ENCODE results near the gene RAET1L. TPM values are rescaled to one million over a fixed set of nuclear protein-coding genes. Genes with fewer than 3 reads are reported as not detected.
"Not testable (repeated sequence)": the region's sequence is repeated elsewhere in the genome, so short reads cannot be mapped to it uniquely, and the experiment has no call there.

The RAET1L gene, protein sequence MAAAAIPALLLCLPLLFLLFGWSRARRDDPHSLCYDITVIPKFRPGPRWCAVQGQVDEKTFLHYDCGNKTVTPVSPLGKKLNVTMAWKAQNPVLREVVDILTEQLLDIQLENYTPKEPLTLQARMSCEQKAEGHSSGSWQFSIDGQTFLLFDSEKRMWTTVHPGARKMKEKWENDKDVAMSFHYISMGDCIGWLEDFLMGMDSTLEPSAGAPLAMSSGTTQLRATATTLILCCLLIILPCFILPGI
- total RNA-seq (not detected), polyA plus RNA-seq (not detected), total RNA-seq (not detected)

DNA sequence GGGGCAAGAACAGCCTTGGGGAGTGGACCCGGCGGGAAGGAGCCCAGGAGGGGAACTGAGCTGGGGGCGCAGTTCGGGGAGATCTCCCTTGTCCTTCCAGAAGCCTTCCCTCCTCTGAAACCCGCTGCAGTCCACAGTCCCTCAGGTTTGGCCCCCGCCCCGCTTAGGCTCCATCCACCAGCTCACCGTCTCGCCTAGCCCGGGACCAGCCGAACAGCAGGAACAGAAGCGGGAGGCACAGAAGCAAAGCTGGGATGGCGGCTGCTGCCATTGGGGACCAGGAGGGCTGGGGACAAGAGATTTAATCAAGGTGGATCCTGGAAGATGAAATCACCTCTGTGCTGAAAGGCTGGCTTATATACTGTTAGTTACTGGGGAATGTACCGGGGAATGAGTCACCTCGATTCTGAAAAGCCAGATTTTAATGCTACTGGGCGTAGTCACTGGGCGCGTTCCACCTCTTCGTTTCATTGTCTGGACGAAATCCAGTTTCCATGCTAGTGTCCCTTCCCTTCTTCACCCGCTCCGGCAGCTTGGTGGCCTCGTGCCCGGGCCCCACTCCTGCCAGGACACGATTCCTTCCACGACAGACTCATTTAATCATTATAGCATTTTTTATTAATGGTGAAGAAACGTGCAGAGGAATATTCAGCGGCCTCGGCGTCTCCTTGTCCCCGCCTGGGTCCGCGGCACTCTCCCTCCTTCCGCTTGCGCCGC is at the start of gene RAET1L:
Gene RAET1L (minus strand): TSS at position 332 of the 717 bp plus-strand sequence. CDS start 61 bp downstream, at position 271.
- peaks cover 0 to 11% of the 10 kb centered on the region in 2 donors for H3K27me3 ChIP-seq (ENCODE audit: control insufficient read depth in 2 of 2, insufficient read depth in 2 of 2, low read length in 2 of 2)
- H3K27ac ChIP-seq (ENCODE audit: low read depth, low read length), result no peak within 1 kb of the TSS
- CTCF ChIA-PET, result no interaction called here
- no peak within 1 kb of the TSS for H3K4me3 ChIP-seq (ENCODE audit: low read length)
- no peaks in the 10 kb centered on the region for H3K4me1 ChIP-seq (ENCODE audit: control insufficient read depth in 2 of 2, insufficient read depth in 2 of 2, low read length in 2 of 2)
- no peaks in the 10 kb centered on the region for H3K9me3 ChIP-seq (ENCODE audit: control insufficient read depth in 2 of 3, low read length in 3 of 3)
- ATAC-seq, result peak; percentile 33
- no peak for DNase-seq
- POLR2A ChIA-PET, result no interaction called here
- H3K27ac Mint-ChIP-seq, result no peak within 1 kb of the TSS
- H3K36me3 ChIP-seq (ENCODE audit: control insufficient read depth in 2 of 3, insufficient read depth in 3 of 3, low read length in 3 of 3), result no peaks in the 10 kb centered on the region
- peaks cover 6 to 14% (median 9%) of the 10 kb centered on the region in 7 donors for H3K4me1 Mint-ChIP-seq
- no peaks in the 10 kb centered on the region for H3K36me3 Mint-ChIP-seq
- H3K4me3 Mint-ChIP-seq, result peak within 1 kb of the TSS in 8 of 10 donors; percentile 1 to 66 (median 42)
- peaks cover 0 to 1% (median 0%) of the 10 kb centered on the region in 11 donors for H3K9me3 Mint-ChIP-seq
- H3K27me3 Mint-ChIP-seq, result peaks cover 38 to 71% (median 55%) of the 10 kb centered on the region in 5 donors
- intact Hi-C loops (cut with micrococcal nuclease), result no loop called here

DNA sequence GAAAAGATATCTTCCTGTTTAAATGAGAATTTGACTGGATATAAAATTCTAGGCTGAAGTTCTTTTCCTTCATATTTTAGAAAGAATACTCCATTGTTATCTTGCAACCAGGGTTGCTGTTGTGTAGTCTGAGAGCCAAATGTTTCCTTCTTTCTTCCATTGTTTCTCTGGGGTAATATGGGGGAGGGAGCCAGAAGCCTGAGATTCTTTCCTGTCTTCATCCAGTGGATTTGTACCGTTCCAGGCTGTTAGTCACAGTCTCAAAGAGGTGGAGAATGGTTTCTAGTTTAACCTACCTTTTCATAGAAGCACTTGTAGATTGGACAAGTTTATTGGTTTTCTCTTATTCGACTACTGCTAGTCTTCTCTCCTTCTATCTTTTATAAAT is 49.7 kb upstream of the RAET1L start:
- CTCF ChIA-PET, result no interaction called here
- Mint-ChIP-seq H3K36me3 (no peaks in the 10 kb centered on the region), H3K27me3 (peaks cover 10 to 52% (median 21%) of the 10 kb centered on the region in 5 donors), H3K4me3 (no peak overlapping the region), H3K4me1 (peaks cover 14 to 30% (median 20%) of the 10 kb centered on the region in 7 donors), H3K9me3 (no peaks in the 10 kb centered on the region), H3K27ac (no peak overlapping the region)
- Histone ChIP-seq H3K4me3 (ENCODE audit: low read length) (no peak overlapping the region), H3K9me3 (ENCODE audit: control insufficient read depth in 2 of 3, low read length in 3 of 3) (no peaks in the 10 kb centered on the region), H3K4me1 (ENCODE audit: control insufficient read depth in 2 of 2, insufficient read depth in 2 of 2, low read length in 2 of 2) (peaks cover 7 to 8% of the 10 kb centered on the region in 2 donors), H3K27ac (ENCODE audit: low read depth, low read length) (no peak overlapping the region), H3K27me3 (ENCODE audit: control insufficient read depth in 2 of 2, insufficient read depth in 2 of 2, low read length in 2 of 2) (no peaks in the 10 kb centered on the region), H3K36me3 (ENCODE audit: control insufficient read depth in 2 of 3, insufficient read depth in 3 of 3, low read length in 3 of 3) (no peaks in the 10 kb centered on the region)
- POLR2A ChIA-PET, result no interaction called here
- ATAC-seq (no peak), DNase-seq (no peak)
- intact Hi-C loops (cut with micrococcal nuclease), result no loop called here

DNA sequence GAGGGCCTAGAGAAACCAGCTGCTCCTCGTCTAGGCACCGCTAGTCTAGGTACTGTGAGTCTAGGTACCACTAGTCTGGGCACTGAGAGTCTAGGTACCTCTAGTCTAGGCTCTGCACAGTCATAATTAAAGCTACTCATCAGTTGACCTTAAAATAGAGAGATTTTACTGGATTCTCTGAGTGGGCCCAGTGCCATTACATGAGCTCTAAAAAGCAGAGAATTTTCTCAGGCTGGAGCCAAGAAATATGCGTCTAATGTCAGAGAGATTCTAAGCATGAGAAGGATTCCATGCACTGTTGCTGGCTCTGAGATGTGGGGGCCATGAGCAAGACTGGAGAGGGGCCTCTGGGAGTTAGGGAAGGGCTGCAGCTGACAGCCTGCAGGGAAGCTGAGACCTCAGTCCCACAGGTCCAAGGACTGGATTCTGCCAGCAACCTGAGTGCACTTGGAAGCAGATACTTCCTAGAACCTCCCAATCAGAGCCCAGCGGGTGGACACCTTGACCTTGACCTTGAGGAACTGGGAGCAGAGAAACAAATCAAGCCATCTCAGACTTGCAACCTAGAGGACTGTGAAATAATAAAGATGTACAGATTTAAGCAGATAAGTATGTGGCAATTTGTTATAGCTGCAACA is 49.2 kb upstream of the RAET1L start:
- H3K27ac ChIP-seq (ENCODE audit: low read depth, low read length); H3K9me3 Mint-ChIP-seq; H3K9me3 ChIP-seq (ENCODE audit: control insufficient read depth in 2 of 3, low read length in 3 of 3); H3K36me3 Mint-ChIP-seq; H3K4me3 ChIP-seq (ENCODE audit: low read length); H3K27me3 ChIP-seq (ENCODE audit: control insufficient read depth in 2 of 2, insufficient read depth in 2 of 2, low read length in 2 of 2); intact Hi-C loops (cut with micrococcal nuclease); H3K4me3 Mint-ChIP-seq; H3K36me3 ChIP-seq (ENCODE audit: control insufficient read depth in 2 of 3, insufficient read depth in 3 of 3, low read length in 3 of 3); H3K27ac Mint-ChIP-seq; DNase-seq; ATAC-seq; POLR2A ChIA-PET; CTCF ChIA-PET; H3K4me1 ChIP-seq (ENCODE audit: control insufficient read depth in 2 of 2, insufficient read depth in 2 of 2, low read length in 2 of 2): not testable (repeated sequence)
- Mint-ChIP-seq H3K4me1 (peaks cover 12 to 27% (median 15%) of the 10 kb centered on the region in 7 donors), H3K27me3 (peaks cover 8 to 48% (median 18%) of the 10 kb centered on the region in 5 donors)

DNA sequence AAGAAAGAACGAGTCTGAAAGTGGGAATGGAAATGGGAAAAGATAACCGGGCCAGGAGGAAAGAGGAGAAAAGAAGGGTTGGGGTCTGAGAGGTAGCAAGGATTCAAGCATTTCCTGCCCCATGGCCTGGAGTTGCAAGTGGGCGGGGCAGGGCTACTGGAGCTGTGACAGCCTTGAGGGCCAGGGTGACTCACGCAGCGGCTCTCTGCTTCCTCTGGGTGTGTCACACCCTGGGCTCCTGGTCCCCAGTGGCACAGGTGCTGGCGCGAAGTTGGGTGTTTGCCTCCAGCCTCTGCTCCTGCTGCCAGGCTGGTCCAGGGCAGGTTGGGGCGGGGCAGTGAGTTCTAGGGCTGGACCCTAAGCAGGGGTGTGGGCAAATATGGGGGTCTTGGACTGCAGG is 46.9 kb upstream of the RAET1L start:
- H3K9me3 Mint-ChIP-seq, result no peaks in the 10 kb centered on the region
- no peak for ATAC-seq
- peaks cover 14 to 28% (median 17%) of the 10 kb centered on the region in 7 donors for H3K4me1 Mint-ChIP-seq
- H3K27ac ChIP-seq (ENCODE audit: low read depth, low read length), result no peak overlapping the region
- H3K27ac Mint-ChIP-seq, result no peak overlapping the region
- no peak overlapping the region for H3K4me3 ChIP-seq (ENCODE audit: low read length)
- DNase-seq, result no peak
- H3K27me3 ChIP-seq (ENCODE audit: control insufficient read depth in 2 of 2, insufficient read depth in 2 of 2, low read length in 2 of 2), result no peaks in the 10 kb centered on the region
- H3K4me1 ChIP-seq (ENCODE audit: control insufficient read depth in 2 of 2, insufficient read depth in 2 of 2, low read length in 2 of 2), result peaks cover 0 to 11% of the 10 kb centered on the region in 2 donors
- ChIA-PET CTCF (no interaction called here), POLR2A (no interaction called here)
- intact Hi-C loops (cut with micrococcal nuclease), result no loop called here
- H3K4me3 Mint-ChIP-seq, result peak overlapping the region in 1 of 10 donors; percentile 6
- no peaks in the 10 kb centered on the region for H3K36me3 Mint-ChIP-seq
- H3K27me3 Mint-ChIP-seq, result peaks cover 6 to 43% (median 14%) of the 10 kb centered on the region in 5 donors
- H3K36me3 ChIP-seq (ENCODE audit: control insufficient read depth in 2 of 3, insufficient read depth in 3 of 3, low read length in 3 of 3), result no peaks in the 10 kb centered on the region
- H3K9me3 ChIP-seq (ENCODE audit: control insufficient read depth in 2 of 3, low read length in 3 of 3), result no peaks in the 10 kb centered on the region

DNA sequence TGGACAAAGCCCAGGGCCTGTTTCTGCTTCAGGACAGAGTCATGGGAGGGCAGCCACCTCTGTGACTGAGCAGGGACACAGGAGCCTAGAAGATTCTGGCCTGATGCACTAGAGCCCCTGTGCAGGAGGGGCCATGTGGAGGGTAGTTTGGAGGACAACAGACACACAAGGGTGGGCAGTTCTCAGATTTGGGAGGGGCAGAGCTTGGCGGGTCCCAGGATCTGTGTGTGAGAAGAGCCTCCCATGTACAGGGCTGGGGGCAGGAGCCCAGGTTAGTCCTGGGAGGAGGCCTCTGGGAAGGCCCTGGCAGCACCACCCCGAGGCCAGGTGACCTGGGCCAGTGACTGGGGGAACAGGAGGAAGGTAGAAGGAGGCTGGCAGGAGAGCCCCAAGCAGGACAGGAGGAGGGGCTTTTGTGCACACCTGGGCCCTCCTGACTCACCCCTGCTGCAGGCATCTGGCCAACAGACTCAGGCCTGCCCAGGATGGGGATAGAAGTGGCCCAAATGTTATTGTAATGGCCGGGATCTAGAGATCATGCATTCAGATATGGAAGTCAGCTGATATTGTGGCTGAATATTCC is 45.0 kb upstream of the RAET1L start:
- Histone ChIP-seq H3K4me1 (ENCODE audit: control insufficient read depth in 2 of 2, insufficient read depth in 2 of 2, low read length in 2 of 2) (peaks cover 0 to 5% of the 10 kb centered on the region in 2 donors), H3K36me3 (ENCODE audit: control insufficient read depth in 2 of 3, insufficient read depth in 3 of 3, low read length in 3 of 3) (no peaks in the 10 kb centered on the region), H3K27me3 (ENCODE audit: control insufficient read depth in 2 of 2, insufficient read depth in 2 of 2, low read length in 2 of 2) (no peaks in the 10 kb centered on the region), H3K27ac (ENCODE audit: low read depth, low read length) (no peak overlapping the region), H3K4me3 (ENCODE audit: low read length) (no peak overlapping the region), H3K9me3 (ENCODE audit: control insufficient read depth in 2 of 3, low read length in 3 of 3) (no peaks in the 10 kb centered on the region)
- Mint-ChIP-seq H3K9me3 (no peaks in the 10 kb centered on the region), H3K27ac (peak overlapping the region in 1 of 9 donors; percentile 6), H3K4me3 (peak overlapping the region in 5 of 10 donors; percentile 29 to 95 (median 80)), H3K36me3 (peaks cover 0 to 5% (median 0%) of the 10 kb centered on the region in 5 donors), H3K4me1 (peaks cover 10 to 22% (median 14%) of the 10 kb centered on the region in 7 donors), H3K27me3 (peaks cover 6 to 46% (median 16%) of the 10 kb centered on the region in 5 donors)
- POLR2A ChIA-PET, result no interaction called here
- ATAC-seq (no peak), DNase-seq (no peak)
- CTCF ChIA-PET, result interaction anchor here (0.6 to 1.3 kb wide), 6 partner anchors 10 to 747 kb away, joined by 3 to 5 read pairs (median 4); no protein-coding TSS in a partner anchor
- intact Hi-C loops (cut with micrococcal nuclease), result no loop called here

DNA sequence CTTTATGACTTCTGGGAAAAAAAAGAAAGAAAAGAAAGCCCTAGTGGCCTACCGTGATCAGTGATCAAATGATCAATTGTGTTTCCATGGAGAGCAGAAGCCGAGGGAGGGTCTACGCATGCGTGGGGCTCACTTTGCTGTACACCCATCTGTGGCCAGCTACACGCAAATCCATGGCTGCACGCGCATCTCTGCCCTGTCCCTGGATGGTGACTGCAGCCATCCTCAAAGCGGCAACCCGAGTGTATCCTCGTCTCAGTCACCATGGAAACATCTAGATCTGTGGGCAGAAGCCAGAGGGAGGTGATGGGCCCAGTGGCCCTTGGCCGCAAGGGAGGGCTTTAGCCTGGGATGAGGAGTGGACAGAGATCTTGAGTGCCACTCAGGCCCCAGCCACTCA is 44.4 kb upstream of the RAET1L start:
- Histone ChIP-seq H3K27me3 (ENCODE audit: control insufficient read depth in 2 of 2, insufficient read depth in 2 of 2, low read length in 2 of 2) (no peaks in the 10 kb centered on the region), H3K4me3 (ENCODE audit: low read length) (no peak overlapping the region), H3K27ac (ENCODE audit: low read depth, low read length) (no peak overlapping the region), H3K36me3 (ENCODE audit: control insufficient read depth in 2 of 3, insufficient read depth in 3 of 3, low read length in 3 of 3) (no peaks in the 10 kb centered on the region), H3K4me1 (ENCODE audit: control insufficient read depth in 2 of 2, insufficient read depth in 2 of 2, low read length in 2 of 2) (peaks cover 0 to 5% of the 10 kb centered on the region in 2 donors), H3K9me3 (ENCODE audit: control insufficient read depth in 2 of 3, low read length in 3 of 3) (no peaks in the 10 kb centered on the region)
- Mint-ChIP-seq H3K27me3 (peaks cover 6 to 40% (median 17%) of the 10 kb centered on the region in 5 donors), H3K27ac (no peak overlapping the region), H3K4me1 (peaks cover 10 to 22% (median 14%) of the 10 kb centered on the region in 7 donors), H3K9me3 (no peaks in the 10 kb centered on the region), H3K36me3 (peaks cover 0 to 11% (median 0%) of the 10 kb centered on the region in 5 donors), H3K4me3 (peak overlapping the region; percentile 10 to 95 (median 60))
- ChIA-PET POLR2A (no interaction called here), CTCF (no interaction called here)
- DNase-seq (no peak), ATAC-seq (no peak)
- intact Hi-C loops (cut with micrococcal nuclease), result loop anchor here (1.0 to 5.0 kb wide), 8 partner anchors 53 to 502 kb away; partner anchors contain the start of genes GINM1 (in 1 of the 2), LRP11 (in 1 of the 2) and ULBP1 (in 1 of the 2)

Measured in naive thymus-derived CD4-positive, alpha-beta T cell (primary cell).